Stimulated activated CD4-positive, alpha-beta T cell treated with anti-CD3 and anti-CD28 coated beads, Interleukin-1b, Interleukin-23, amount 100 ng/mL, for 4 hours (primary cell): ENCODE results near the gene CHN1.

ENCODE experiments used
- DNase-seq, 2 donors: peaks; one replicate each; pipeline ENCODE4 v3.0.0-alpha.2; 2020; ENCODE audit warnings: low read depth in 2 of 2

CHN1 gene

GRCh38 chr2:174870787-174871186 lies 134.4 kb downstream of the CHN1 start:
- DNase-seq, result no peak

- no peak for DNase-seq
These were observed 136.3 kb downstream of the CHN1 start for GRCh38 chr2:174868878-174869277.

GRCh38 chr2:174866421-174866820 lies 138.8 kb downstream of the CHN1 start:
- DNase-seq, result no peak

- no peak for DNase-seq
These were observed 142.0 kb downstream of the CHN1 start for GRCh38 chr2:174863183-174863582.

GRCh38 chr2:174859563-174860169 lies 145.5 kb downstream of the CHN1 start:
- no peak for DNase-seq

- DNase-seq, result no peak
These were observed 146.4 kb downstream of the CHN1 start for GRCh38 chr2:174858745-174859144.

GRCh38 chr2:174856447-174856846 lies 148.7 kb downstream of the CHN1 start:
- DNase-seq, result no peak

- no peak for DNase-seq
These were observed 157.9 kb downstream of the CHN1 start for GRCh38 chr2:174846941-174847938.

- no peak for DNase-seq
These were observed 159.0 kb downstream of the CHN1 start for GRCh38 chr2:174846218-174846617.

- DNase-seq, result no peak
These were observed 160.9 kb downstream of the CHN1 start for GRCh38 chr2:174844295-174844708.

- no peak for DNase-seq
These were observed 162.7 kb downstream of the CHN1 start for GRCh38 chr2:174842496-174842895.

- no peak for DNase-seq
These were observed 163.2 kb downstream of the CHN1 start for GRCh38 chr2:174841936-174842335.

- no peak for DNase-seq
These were observed 163.8 kb downstream of the CHN1 start for GRCh38 chr2:174841350-174841749.

GRCh38 chr2:174840436-174840835 lies 164.7 kb downstream of the CHN1 start:
- DNase-seq, result no peak

GRCh38 chr2:174839662-174840061 lies 165.5 kb downstream of the CHN1 start:
- no peak for DNase-seq

GRCh38 chr2:174836995-174837390 lies 168.2 kb downstream of the CHN1 start:
- no peak for DNase-seq

GRCh38 chr2:174836377-174836994 lies 168.7 kb downstream of the CHN1 start:
- DNase-seq, result no peak

GRCh38 chr2:174835797-174836255 lies 169.4 kb downstream of the CHN1 start:
- peak in 1 of 2 donors; percentile 5 for DNase-seq

GRCh38 chr2:174833737-174834136 lies 171.4 kb downstream of the CHN1 start:
- no peak for DNase-seq

- no peak for DNase-seq
These were observed 174.6 kb downstream of the CHN1 start for GRCh38 chr2:174830561-174830960.

- DNase-seq, result no peak
These were observed 175.6 kb downstream of the CHN1 start for GRCh38 chr2:174829550-174829949.
